ENCODE measurements around the gene UBAC1. TPM values are rescaled to one million over a fixed set of nuclear protein-coding genes. Genes with fewer than 3 reads are reported as not detected.
A peak's percentile ranks its signal among the peaks of the same experiment; 100 is the strongest.
"Not testable (repeated sequence)": the region's sequence is repeated elsewhere in the genome, so short reads cannot be mapped to it uniquely, and the experiment has no call there.

Gene UBAC1
- total RNA-seq, 1 donor from 2014 or later: 107 TPM

- intact Hi-C loops (cut with DNase I): loop anchor here (2.0 to 10.0 kb wide), 2 partner anchors 156 to 318 kb away; no protein-coding TSS in a partner anchor
- DNase-seq; ATAC-seq (ENCODE audit: poor library complexity): not testable (repeated sequence)
These were observed 5.7 kb upstream of the UBAC1 start for GRCh38 chr9:135966916-135967260.

GRCh38 chr9:135965124-135965756 is 4.1 kb upstream of the UBAC1 start:
- ATAC-seq (ENCODE audit: poor library complexity) (no peak), DNase-seq (no peak)
- intact Hi-C loops (cut with DNase I): loop anchor here (10.0 kb wide), 1 partner anchor 320 kb away; no protein-coding TSS in a partner anchor

DNA sequence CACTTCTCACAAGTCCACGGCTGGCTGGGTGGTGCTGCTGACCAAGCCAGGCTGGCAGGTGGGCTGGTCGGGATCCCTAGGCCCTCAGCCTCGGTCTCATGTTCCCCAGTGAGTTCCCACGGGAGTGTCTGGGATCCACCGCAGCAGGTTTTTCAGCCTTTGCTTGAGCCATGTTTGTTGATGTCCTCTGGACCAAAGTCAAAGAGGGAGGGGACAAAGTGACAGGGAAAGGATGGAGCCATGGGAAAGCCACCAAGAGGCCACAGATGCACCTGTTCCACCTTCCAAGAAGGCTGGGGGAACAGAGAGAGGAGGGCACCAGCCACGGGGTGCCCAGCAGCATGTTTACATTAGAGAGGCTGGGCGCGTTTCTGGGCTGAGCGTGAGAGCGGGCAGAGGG is 2.8 kb upstream of the UBAC1 start:
- ATAC-seq (ENCODE audit: poor library complexity) (no peak), DNase-seq (no peak)
- intact Hi-C loops (cut with DNase I): loop anchor here (10.0 kb wide), 1 partner anchor 321 kb away; no protein-coding TSS in a partner anchor

DNA sequence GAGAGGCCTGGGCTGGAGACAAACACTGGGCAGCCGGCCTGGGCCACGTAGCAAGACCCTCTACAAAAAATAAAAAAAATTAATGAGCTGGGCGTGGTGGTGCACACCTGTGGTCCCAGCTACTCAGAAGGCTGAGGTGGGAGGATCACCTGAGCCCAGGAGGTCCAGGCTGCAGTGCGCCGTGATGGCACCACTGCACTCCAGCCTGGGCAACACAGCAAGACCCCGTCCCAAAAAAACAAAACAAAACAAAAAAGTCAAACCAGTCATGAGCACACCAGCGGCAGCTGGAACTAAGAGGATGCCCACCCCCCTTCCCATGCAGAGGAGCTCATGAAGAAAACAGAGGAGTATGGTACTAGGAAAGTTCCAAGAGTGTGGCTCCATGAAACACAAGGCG is 2.2 kb upstream of the UBAC1 start:
- DNase-seq: no peak
- no peak for ATAC-seq (ENCODE audit: poor library complexity)
- intact Hi-C loops (cut with DNase I): loop anchor here (10.0 kb wide), 1 partner anchor 321 kb away; no protein-coding TSS in a partner anchor

DNA sequence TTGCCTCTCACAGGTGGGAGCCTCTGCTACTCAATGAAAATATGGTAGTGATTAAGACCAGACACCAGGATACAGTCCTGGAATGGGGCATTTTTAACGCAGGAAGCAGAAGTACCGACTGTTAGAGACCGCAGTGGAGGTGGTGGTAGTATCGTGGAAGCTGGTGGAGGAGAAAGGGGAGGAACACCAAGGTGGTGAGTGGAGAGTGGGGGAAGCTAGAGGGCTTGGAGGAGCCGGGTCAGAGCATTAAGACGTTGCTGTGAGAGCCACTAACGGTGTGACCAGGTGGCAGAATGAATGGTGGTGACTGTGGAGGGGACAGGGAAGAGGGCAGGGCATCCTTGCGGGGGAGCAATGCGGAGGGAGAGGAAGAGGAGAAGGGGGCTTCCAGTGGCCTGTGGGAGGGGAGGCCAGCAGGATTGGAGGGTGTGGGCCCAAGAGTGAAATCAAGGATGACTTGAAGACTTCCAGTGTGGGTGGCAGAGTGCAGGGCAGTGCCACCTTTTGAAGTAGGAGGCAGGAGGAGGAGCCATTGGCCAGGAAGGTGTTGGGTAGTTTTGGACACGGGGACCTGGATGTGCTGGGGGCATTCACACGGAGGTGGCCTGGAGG is 1.6 kb upstream of the UBAC1 start:
- intact Hi-C loops (cut with DNase I): loop anchor here (10.0 kb wide), 1 partner anchor 322 kb away; no protein-coding TSS in a partner anchor
- ATAC-seq (ENCODE audit: poor library complexity) (no peak), DNase-seq (no peak)

DNA sequence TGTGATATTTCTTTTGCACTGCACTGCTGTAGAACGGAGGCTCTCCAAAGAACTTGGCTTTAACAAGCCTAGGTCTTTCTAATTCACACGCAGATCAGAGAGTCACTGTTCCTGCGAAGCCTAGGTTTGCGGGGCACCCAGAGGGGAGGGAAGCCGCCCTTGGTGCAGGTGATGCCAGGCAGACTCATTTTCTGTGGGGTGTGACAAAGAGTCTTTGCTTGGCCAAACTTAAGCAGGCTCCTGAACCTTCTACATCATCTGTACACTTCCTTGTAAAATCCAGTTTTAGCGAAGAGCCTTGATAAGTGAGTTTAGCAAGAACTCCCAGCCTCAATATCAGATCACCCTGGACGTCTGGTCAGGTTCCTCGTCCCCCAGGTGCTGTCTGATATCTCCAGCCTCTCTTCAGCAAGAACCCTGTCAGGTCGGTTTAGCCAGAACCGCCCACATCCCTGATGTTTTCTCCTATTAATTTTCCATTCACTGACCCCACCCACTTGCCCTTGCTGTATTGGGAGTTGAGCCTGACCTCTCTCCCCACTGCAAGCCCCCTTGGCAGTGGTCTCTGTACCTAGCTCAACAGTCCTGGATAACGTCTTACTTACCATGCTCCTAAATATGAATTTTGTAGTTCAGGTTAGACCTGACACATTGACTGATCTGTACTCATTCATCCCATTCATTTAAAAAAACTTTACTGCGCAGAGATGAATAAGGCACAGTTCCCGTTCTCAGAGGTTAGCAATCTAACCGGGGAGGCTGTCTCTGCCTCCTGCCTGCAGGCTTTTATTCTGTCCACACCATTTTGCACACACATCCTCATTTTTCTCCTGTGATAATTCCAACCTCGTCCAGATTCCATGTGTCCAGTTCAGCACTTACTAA is 880 bp upstream of the UBAC1 start:
- ATAC-seq (ENCODE audit: poor library complexity): no peak
- intact Hi-C loops (cut with DNase I): loop anchor here (10.0 kb wide), 1 partner anchor 323 kb away; no protein-coding TSS in a partner anchor

GRCh38 chr9:135960411-135961276 is 529 bp downstream of the UBAC1 start:
- ATAC-seq (ENCODE audit: poor library complexity) (peak; percentile 30), DNase-seq (peak; percentile 64)
- intact Hi-C loops (cut with DNase I): loop anchor here (10.0 kb wide), 1 partner anchor 324 kb away; no protein-coding TSS in a partner anchor

More for the DNA sequence above, 880 bp upstream of the UBAC1 start:
- DNase-seq: no peak

DNA sequence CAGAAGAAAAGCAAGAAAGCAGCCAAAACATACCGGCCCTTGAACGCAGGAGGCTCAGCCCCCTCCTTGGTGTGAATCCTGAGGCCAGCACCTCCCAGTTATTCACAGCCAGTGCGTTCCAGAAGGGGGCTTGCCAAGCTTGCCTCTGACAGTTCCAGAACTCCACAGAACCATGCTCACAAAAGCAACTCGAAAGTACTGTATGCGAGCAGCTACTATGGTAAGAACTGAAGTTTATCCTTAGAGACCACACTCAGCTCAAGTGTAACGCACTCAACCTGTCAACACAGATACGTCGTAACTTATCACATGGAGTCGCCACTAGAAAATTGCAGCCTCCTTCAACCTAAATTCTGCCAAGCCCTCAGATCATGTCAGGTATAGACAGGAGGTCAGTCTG is 1.4 kb downstream of the UBAC1 start:
- ATAC-seq (ENCODE audit: poor library complexity): peak; percentile 25
- intact Hi-C loops (cut with DNase I): loop anchor here (5.0 to 10.0 kb wide), 2 partner anchors 48 to 325 kb away; no protein-coding TSS in a partner anchor
- DNase-seq: peak; percentile 38

DNA sequence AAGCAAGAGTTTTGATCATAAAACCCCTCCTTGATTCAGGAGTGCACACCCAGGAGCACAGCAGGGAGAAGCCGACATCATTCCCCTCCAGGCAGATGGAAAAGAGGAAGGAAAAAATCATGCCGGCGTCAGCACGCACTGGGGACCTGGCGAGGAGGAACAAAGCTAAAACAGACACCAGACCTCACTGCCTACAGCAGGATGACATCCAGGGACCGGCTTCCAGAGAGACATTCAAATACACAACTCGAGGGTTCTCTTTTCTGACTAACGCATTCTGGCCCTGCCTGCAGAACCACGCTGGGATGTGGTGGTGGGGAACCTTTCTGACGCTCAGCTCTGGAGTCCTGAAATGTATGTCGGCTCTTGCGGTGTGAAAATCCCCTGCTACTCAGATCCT is 2.7 kb downstream of the UBAC1 start:
- DNase-seq: peak; percentile 46
- intact Hi-C loops (cut with DNase I): loop anchor here (5.0 kb wide), 1 partner anchor 46 kb away; no protein-coding TSS in a partner anchor
- no peak for ATAC-seq (ENCODE audit: poor library complexity)

DNA sequence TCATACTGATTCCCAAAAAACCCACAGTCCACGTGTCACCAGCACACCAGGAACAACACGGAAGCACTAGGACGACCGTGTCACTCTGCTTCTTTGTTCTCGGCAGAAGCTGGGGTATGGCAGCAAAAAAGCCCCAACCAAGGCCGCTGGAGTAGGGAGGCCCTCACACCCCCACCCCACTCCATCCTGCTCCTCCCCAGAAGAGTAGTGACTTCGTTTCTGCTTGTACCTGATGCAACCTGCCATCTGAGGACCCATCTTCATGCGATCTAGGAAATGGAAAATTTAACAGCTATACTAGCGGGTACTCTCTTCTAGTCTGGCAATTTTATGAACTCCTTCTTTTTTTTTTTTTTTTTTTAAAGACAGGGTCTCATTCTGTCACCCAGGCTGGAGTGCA is 3.7 kb downstream of the UBAC1 start:
- DNase-seq (no peak), ATAC-seq (ENCODE audit: poor library complexity) (no peak)
- intact Hi-C loops (cut with DNase I): loop anchor here (5.0 kb wide), 1 partner anchor 45 kb away; no protein-coding TSS in a partner anchor

- ATAC-seq (ENCODE audit: poor library complexity): peak; percentile 9
- intact Hi-C loops (cut with DNase I): loop anchor here (5.0 kb wide), 1 partner anchor 44 kb away; no protein-coding TSS in a partner anchor
- DNase-seq: no peak
These were observed 4.4 kb downstream of the UBAC1 start for GRCh38 chr9:135956802-135957174.

GRCh38 chr9:135955934-135956801 is 5.0 kb downstream of the UBAC1 start:
- ATAC-seq (ENCODE audit: poor library complexity): peak; percentile 26
- DNase-seq: peak; percentile 40
- intact Hi-C loops (cut with DNase I): loop anchor here (5.0 kb wide), 1 partner anchor 44 kb away; no protein-coding TSS in a partner anchor

GRCh38 chr9:135952664-135953206 is 8.4 kb downstream of the UBAC1 start:
- intact Hi-C loops (cut with DNase I): no loop called here
- ATAC-seq (ENCODE audit: poor library complexity) (no peak), DNase-seq (no peak)

- DNase-seq (no peak), ATAC-seq (ENCODE audit: poor library complexity) (no peak)
- intact Hi-C loops (cut with DNase I): no loop called here
These were observed 9.1 kb downstream of the UBAC1 start for GRCh38 chr9:135951889-135952663.

DNA sequence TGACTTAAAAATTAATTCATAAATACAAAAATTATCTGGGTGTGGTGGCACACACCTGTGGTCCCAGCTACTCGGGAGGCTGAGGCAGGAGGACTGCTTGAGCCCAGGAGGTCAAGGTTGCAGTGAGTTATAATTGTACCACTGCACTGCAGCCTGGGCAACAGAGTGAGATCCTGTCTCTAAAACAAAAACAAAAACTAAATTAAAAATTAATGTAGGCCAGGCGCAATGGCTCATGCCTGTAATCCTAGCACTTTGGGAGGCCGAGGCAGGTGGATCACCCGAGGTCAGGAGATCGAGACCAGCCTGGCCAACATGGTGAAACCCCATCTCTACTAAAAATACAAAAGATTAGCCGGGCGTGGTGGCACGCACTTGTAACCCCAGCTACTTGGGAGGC is 9.9 kb downstream of the UBAC1 start:
- intact Hi-C loops (cut with DNase I); ATAC-seq (ENCODE audit: poor library complexity): not testable (repeated sequence)

DNA sequence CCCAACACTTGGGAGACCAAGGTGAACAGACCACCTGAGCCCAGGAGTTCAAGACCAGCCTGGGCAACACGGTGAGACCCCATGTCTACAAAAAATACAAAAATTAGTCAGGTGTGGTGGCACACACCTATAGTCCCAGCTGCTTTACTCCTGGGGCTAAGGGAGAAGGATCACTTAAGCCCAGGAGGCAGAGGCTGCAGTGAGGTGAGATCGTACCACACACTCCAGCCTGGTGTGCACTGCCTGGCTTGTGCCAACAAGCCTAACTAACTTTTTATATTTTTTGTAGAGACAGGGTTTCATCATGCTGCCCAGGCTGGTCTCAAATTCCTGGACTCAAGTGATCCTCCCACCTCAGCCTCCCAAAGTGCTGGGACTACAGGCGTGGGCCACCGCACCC is 10.3 kb downstream of the UBAC1 start:
- ATAC-seq (ENCODE audit: poor library complexity); intact Hi-C loops (cut with DNase I); DNase-seq: not testable (repeated sequence)

More for the DNA sequence above, 9.9 kb downstream of the UBAC1 start:
- not testable (repeated sequence) for DNase-seq
